C1 segment of cervical spinal cord (tissue), 14 donors: Measurements from ENCODE around the gene DDX51.
"Not testable (repeated sequence)": the region's sequence is repeated elsewhere in the genome, so short reads cannot be mapped to it uniquely, and the experiment has no call there.

Experiments
- DNase-seq, 14 donors: peaks; one replicate each; lab custom pipeline; 2025; lab: John Stamatoyannopoulos, UW

Gene DDX51

DNA sequence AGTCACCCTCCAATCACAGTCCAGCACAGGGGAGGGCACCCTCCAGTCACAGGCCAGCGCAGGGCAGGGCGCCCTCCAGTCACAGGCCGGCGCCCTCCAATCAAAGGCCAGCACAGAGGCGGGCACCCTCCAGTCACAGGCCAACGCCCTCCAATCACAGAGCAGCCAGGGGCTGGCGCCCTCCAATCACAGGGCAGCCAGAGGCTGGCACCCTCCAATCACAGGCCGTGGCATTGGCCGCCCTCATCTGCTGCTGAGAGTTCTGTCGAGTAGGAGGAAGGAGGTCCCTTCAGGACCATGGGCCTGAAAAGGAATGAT is 26.6 kb downstream of the DDX51 start:
- DNase-seq = no peak

- no peak for DNase-seq
Measured at GRCh38 chr12:132116709-132117557, 27.2 kb downstream of the DDX51 start.

DNA sequence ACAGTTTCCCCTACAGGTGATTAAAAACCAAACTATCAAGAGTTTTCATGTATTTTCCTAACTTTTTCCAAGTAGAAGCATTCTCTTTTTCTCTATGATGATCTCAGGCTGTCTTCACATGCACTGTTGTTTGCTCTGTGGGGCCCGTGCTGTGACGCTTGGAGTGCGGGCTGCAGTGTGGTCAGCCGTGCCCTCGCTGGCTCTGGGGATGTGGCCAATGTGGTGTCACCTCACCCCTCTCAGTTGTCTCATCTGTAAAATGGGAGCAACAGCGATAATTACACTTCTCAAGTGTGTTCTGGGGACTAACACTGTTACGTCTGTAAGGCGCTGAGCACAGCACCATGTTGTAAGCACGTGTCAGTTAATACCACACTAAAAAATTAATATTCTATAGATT is 28.6 kb downstream of the DDX51 start:
- no peak for DNase-seq

DNA sequence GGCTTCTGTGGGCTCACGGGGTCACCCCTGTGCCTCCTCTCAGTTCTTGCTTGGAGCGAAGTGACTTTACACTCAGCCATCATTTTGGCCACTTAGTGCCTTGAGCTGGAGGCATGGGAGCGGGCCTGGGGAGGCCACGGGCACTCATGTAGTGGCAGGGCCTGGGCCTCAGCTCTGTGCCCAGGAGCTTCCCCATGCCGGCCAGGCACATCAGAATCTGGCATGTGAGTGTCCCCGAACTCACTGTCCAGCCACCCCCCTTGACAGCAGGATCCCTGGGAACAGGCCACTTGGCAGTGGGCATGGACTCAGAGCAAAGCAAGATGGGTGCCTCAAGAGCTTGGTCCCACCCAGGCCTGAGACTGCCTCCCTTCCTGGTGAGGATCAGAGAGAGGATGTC is 29.5 kb downstream of the DDX51 start:
- DNase-seq = no peak

- no peak for DNase-seq
Measured at GRCh38 chr12:132111654-132112304, 32.3 kb downstream of the DDX51 start.

DNA sequence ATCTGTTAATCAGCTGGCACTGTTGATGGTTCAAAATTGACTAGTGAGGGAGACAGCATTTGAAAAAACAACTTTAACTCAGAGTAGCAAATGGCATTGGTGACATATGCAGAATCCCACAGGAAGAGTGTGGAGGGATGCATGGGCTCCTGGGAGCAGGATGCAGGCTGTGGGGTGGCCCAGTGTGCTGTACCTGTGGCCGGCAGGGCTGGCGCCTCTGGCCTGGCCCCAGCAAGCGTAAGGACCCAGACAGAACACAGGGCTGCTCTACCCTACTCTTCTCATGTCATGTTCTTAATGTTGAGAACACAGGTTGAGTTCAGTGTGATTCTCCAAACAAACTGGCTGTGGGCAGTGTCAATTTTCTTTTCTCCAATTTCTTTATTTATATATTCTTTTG is 33.4 kb downstream of the DDX51 start:
- DNase-seq = no peak

DNA sequence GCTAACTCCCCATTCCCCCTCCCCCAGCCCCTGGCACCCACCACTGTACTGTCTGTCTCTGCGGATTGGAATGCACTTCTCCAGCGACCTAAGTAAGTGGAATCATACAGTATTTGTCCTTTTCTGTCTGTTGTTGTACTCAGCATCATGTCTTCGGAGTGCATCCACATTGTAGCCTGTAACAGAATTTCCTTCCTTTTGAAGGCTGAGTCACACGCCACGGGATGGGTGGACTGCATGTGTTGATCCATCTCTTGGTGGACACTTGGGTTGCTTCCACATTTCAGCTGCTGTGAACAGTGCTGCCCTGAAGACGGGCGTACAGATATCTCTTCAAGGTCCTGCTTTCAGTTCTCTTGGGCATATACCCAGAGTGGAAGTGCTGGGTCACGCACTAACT is 34.4 kb downstream of the DDX51 start:
- no peak for DNase-seq

DNA sequence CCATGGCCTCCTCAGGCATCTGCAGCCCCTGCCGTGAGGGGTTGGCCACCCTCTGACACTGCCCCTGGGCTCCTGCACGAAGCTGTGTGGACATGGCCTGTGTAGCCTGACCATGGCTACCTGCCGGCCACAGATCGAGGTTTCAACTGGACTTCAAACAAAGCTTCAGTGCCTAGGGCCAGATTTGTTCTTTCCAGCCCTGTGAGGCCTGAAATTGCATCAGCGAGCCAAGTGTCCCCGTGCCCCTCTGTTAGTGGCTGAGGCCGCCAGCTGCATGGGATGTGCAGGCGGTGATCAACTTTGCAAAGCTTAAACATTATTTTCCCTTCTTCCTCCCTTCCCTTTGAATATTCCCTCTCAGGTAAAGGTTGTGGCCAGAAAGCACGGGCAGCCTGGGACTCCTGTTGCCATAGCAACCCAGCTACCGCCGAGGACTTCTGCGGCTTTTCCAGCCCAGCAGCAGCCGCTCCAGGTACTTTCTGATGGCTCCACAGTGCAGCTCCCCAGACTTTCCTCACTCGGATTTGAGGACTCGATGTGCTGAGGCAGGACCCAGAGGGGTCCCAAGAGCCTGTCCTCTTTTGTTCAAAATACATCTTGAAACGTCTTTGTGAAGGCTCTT is 35.8 kb downstream of the DDX51 start:
- peak in 1 of 14 donors; percentile 12 for DNase-seq

GRCh38 chr12:132106921-132107320 is 37.2 kb downstream of the DDX51 start:
- DNase-seq = no peak

DNA sequence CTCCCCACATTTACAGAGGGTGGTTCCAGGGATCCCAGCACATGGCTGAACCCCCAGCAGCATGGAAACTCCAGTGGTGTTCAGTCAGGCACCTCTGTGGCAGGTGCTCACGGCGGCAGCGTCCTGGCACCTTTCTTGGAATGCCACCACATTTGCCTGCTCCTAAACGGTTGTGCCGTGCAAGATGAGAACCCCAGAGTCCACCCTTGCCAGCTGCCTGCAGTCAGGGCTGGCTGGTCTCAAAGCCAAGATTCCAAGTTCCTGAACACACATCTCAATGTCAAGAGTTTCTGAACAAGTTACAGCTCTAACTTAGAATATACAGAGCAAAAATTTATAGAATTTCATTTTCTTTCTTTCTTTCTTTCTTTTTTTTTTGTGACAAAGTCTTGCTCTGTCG is 38.7 kb downstream of the DDX51 start:
- no peak for DNase-seq

DNA sequence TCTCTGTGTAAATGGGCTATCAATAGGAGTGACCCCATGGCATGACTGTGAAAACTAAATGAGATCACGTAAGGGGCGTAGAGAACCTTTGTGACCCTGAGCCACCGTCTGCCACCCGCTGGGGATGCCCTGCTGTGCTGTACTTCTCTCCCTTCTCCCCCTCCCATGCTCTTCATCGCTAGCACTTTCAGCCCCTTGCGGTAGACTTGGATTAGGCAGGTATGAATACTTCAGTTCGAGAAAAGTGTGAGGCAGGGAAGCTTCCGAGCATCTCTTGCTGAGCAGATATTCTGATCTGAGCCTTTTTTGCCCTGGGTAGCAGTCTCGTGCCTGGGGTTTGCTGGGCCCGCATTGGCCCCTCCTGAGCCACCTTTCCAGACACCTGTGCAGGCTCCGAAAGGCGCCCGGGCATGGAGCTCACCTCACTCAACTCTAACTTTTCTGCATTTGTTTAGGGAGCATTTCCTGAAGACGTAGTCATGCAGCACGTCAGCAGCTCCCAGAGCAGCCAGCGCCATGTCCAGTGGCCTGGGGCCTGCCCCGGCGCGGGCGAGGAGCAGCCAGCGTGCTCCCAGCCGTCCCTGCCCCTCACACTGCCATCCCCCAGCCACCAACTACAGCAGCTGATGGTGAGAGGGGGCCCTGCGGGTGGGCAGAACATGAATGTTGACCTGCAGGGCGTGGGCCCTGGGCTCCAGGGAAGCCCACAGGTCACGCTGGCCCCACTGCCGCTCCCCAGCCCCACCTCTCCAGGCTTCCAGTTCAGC is 40.4 kb downstream of the DDX51 start:
- DNase-seq = no peak

DNA sequence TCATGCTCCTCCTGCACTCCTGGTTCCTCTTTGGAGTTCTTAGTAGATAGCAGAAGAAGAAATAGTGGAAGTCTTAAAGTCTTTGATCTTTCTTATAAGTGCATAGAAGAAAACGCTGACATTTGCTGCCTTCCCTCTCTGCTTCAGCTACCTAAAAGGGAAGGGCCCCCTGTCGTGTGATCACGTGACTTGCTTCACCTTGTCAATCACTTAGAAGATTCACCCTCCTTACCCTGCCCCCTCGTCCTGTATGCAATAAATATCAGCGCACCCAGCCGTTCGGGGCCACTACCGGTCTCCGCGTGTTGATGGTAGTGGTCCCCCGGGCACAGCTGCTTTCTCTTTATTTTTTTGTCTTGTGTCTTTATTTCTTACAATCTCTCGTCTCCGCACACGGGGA is 41.0 kb downstream of the DDX51 start:
- not testable (repeated sequence) for DNase-seq

GRCh38 chr12:132102297-132102696 is 41.8 kb downstream of the DDX51 start:
- no peak for DNase-seq

GRCh38 chr12:132100306-132101065 is 43.6 kb downstream of the DDX51 start:
- no peak for DNase-seq

GRCh38 chr12:132099739-132100138 is 44.4 kb downstream of the DDX51 start:
- DNase-seq = no peak

DNA sequence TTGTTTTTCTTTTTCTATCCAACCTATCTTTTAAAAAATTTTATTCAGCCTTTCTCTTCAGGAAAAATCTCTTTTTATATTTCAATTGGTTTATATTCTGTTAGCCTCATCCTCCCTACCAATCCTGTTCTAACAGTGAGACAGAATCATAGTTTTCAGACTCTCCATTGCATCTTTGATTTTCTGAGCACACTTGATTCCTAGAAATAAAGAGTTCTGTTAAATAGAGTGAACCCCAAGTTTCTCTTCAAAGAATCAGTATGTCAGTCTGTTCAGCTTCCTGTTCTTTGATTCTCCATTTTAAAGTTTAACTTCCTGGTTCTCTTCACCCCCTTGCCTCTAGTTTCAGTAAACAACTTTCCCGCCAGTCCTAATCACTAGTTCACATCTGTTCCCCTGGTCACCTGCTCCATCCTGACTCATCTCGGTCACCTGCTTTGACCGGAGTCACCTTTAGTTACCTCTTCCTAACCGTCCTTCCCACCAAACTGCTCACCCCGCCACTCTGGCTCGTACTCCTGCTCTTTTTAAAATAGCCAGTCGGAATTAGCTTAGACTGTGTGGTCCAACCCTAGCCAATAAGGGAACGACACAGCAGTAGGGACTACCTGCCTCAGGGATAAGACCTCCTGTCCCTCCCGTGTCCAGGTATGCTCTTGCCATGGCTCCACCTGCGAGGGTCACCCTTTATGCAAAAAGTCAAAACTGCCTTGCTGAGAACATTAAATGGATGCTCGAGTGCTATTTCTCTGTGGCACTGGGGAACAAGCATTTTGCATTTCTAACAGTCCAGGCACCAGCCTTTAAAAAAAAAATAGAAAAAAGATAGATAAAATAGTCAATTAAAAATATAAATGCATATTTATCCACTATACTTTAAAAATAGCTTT is 48.4 kb downstream of the DDX51 start:
- DNase-seq = no peak

GRCh38 chr12:132094269-132094891 is 49.7 kb downstream of the DDX51 start:
- peak in 1 of 14 donors; percentile 22 for DNase-seq

DNA sequence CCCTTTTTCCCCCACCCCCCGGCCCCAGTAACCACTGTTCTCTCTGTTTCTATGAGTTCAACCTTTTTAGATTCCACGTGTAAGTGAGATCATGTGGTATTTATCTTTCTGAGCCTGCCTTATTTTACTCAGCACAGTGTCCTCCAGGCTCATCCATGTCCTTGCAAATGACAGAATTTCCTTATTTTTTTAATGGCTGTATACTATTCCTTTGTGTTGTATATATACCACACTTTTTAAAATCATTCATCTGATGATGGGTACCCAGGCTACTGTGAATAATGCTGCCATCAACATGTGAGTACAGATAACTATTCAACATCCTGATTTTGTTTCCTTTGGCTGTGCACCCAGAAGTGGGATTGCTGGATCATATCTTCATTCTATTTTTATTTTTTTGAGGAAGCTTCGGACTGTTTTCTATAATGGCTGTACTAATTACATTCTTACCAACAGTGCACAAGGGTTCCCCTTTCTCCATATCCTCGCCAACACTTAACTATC is 54.7 kb downstream of the DDX51 start:
- no peak for DNase-seq
